HG03175 (cell line): ENCODE results near the gene RMDN2.
A peak's percentile ranks its signal among the peaks of the same experiment; 100 is the strongest.

ENCODE experiments used
- ATAC-seq: cut with Tn5 transposase; IDR thresholded peaks from one replicate; pipeline ENCODE4 v1.9.1; 2021; ENCODE audit warnings: mild to moderate bottlenecking, moderate library complexity; ENCODE audit not compliant: unreplicated experiment

The RMDN2 gene

GRCh38 chr2:37925063-37925897 is at the start of gene RMDN2:
RMDN2 (plus strand) TSS chr2:37925287; CDS start chr2:37929278, 3,991 bp downstream.
- peak; percentile 94 for ATAC-seq

GRCh38 chr2:37875403-37875906 is 49.6 kb upstream of the RMDN2 start:
- no peak for ATAC-seq

- ATAC-seq = no peak
Observed at GRCh38 chr2:37876227-37876626, 48.9 kb upstream of the RMDN2 start.

- ATAC-seq = peak; percentile 31
Observed at GRCh38 chr2:37877457-37878315, 47.4 kb upstream of the RMDN2 start.

- ATAC-seq = no peak
Observed at GRCh38 chr2:37878536-37878935, 46.6 kb upstream of the RMDN2 start.

- ATAC-seq = no peak
Observed at GRCh38 chr2:37880551-37880950, 44.5 kb upstream of the RMDN2 start.

- no peak for ATAC-seq
Observed at GRCh38 chr2:37881397-37881796, 43.7 kb upstream of the RMDN2 start.

- ATAC-seq = no peak
Observed at GRCh38 chr2:37882036-37882435, 43.1 kb upstream of the RMDN2 start.

- ATAC-seq = no peak
Observed at GRCh38 chr2:37883518-37883917, 41.6 kb upstream of the RMDN2 start.

- ATAC-seq = no peak
Observed at GRCh38 chr2:37885329-37885993, 39.6 kb upstream of the RMDN2 start.

- ATAC-seq = no peak
Observed at GRCh38 chr2:37886745-37887144, 38.3 kb upstream of the RMDN2 start.

GRCh38 chr2:37887286-37887685 is 37.8 kb upstream of the RMDN2 start:
- no peak for ATAC-seq

GRCh38 chr2:37890893-37891495 is 34.1 kb upstream of the RMDN2 start:
- no peak for ATAC-seq

- ATAC-seq = no peak
Observed at GRCh38 chr2:37891846-37892435, 33.1 kb upstream of the RMDN2 start.

- peak; percentile 75 for ATAC-seq
Observed at GRCh38 chr2:37892436-37893114, 32.5 kb upstream of the RMDN2 start.

- ATAC-seq = no peak
Observed at GRCh38 chr2:37893327-37893726, 31.8 kb upstream of the RMDN2 start.

GRCh38 chr2:37894047-37894446 is 31.0 kb upstream of the RMDN2 start:
- no peak for ATAC-seq

- no peak for ATAC-seq
Observed at GRCh38 chr2:37894601-37895000, 30.5 kb upstream of the RMDN2 start.

GRCh38 chr2:37895140-37895539 is 29.9 kb upstream of the RMDN2 start:
- ATAC-seq = no peak

GRCh38 chr2:37896319-37896718 is 28.8 kb upstream of the RMDN2 start:
- no peak for ATAC-seq
